ENCODE data around the gene ETFB. TPM values are rescaled to one million over a fixed set of nuclear protein-coding genes. Genes with fewer than 3 reads are reported as not detected.

Gene ETFB
- total RNA-seq, 4 donors from 2014 or later = 18.8 to 56.6 (median 32.8) TPM

- DNase-seq = no peak
- no peaks in the 10 kb centered on the region for H3K4me1 ChIP-seq
- TF ChIP-seq CTCF (IDR thresholded peaks at IDR 0.05) (no peak), POLR2A (IDR thresholded peaks at IDR 0.05) (no peak)
- intact Hi-C loops (cut with DNase I; ENCODE audit: low total_unique reads) = no loop called here
- no peaks in the 10 kb centered on the region for H3K36me3 ChIP-seq
- peaks cover 0 to 12% of the 10 kb centered on the region in 2 donors for H3K27me3 ChIP-seq
- H3K27ac ChIP-seq = no peak overlapping the region
- no peak overlapping the region for H3K4me3 ChIP-seq
- no peaks in the 10 kb centered on the region for H3K9me3 ChIP-seq
Measured at GRCh38 chr19:51333836-51334460, 32.2 kb downstream of the ETFB start.

- TF ChIP-seq POLR2A (IDR thresholded peaks at IDR 0.05) (no peak), CTCF (IDR thresholded peaks at IDR 0.05) (no peak)
- intact Hi-C loops (cut with DNase I; ENCODE audit: low total_unique reads) = no loop called here
- H3K4me1 ChIP-seq = no peaks in the 10 kb centered on the region
- no peaks in the 10 kb centered on the region for H3K36me3 ChIP-seq
- no peak overlapping the region for H3K27ac ChIP-seq
- peaks cover 0 to 34% of the 10 kb centered on the region in 2 donors for H3K27me3 ChIP-seq
- DNase-seq = no peak
- H3K9me3 ChIP-seq = no peaks in the 10 kb centered on the region
- no peak overlapping the region for H3K4me3 ChIP-seq
Measured at GRCh38 chr19:51331716-51332115, 34.5 kb downstream of the ETFB start.

GRCh38 chr19:51331193-51331592, 35.0 kb downstream of the ETFB start:
- TF ChIP-seq CTCF (IDR thresholded peaks at IDR 0.05) = no peak
- TF ChIP-seq POLR2A (IDR thresholded peaks at IDR 0.05) = no peak
- Histone ChIP-seq H3K27ac (no peak overlapping the region), H3K4me1 (no peaks in the 10 kb centered on the region), H3K9me3 (no peaks in the 10 kb centered on the region), H3K4me3 (no peak overlapping the region), H3K27me3 (peaks cover 0 to 36% of the 10 kb centered on the region in 2 donors), H3K36me3 (no peaks in the 10 kb centered on the region)
- no peak for DNase-seq
- intact Hi-C loops (cut with DNase I; ENCODE audit: low total_unique reads) = no loop called here

GRCh38 chr19:51330366-51330765, 35.8 kb downstream of the ETFB start:
- H3K4me3 ChIP-seq = no peak overlapping the region
- intact Hi-C loops (cut with DNase I; ENCODE audit: low total_unique reads) = no loop called here
- no peak overlapping the region for H3K27ac ChIP-seq
- DNase-seq = no peak
- H3K27me3 ChIP-seq = peaks cover 0 to 36% of the 10 kb centered on the region in 2 donors
- no peaks in the 10 kb centered on the region for H3K36me3 ChIP-seq
- no peaks in the 10 kb centered on the region for H3K4me1 ChIP-seq
- TF ChIP-seq CTCF (IDR thresholded peaks at IDR 0.05) = no peak
- H3K9me3 ChIP-seq = no peaks in the 10 kb centered on the region

GRCh38 chr19:51329411-51329810, 36.8 kb downstream of the ETFB start:
- intact Hi-C loops (cut with DNase I; ENCODE audit: low total_unique reads) = no loop called here
- H3K36me3 ChIP-seq = no peaks in the 10 kb centered on the region
- no peaks in the 10 kb centered on the region for H3K9me3 ChIP-seq
- TF ChIP-seq POLR2A (IDR thresholded peaks at IDR 0.05) = no peak
- no peak for TF ChIP-seq CTCF (IDR thresholded peaks at IDR 0.05)
- H3K4me3 ChIP-seq = no peak overlapping the region
- H3K4me1 ChIP-seq = no peaks in the 10 kb centered on the region
- peaks cover 0 to 36% of the 10 kb centered on the region in 2 donors for H3K27me3 ChIP-seq
- H3K27ac ChIP-seq = no peak overlapping the region
- no peak for DNase-seq
